Upper lobe of left lung (tissue), 4 donors: ENCODE measurements around the gene SH3TC2.

ENCODE experiments used
- POLR2A ChIP-seq, 4 donors: fragments of 450-650 bp; IDR thresholded peaks; one replicate each; pipeline ENCODE4 v1.5.1; 2016 to 2017; ENCODE audit warnings: antibody characterized with exemption in 4 of 4, mild to moderate bottlenecking in 2 of 4
- TF ChIP-seq, protein P1 (sequence below), 6 experiments: fragments of 450-650 bp in 4 of 6; fragments of 200-600 bp in 2 of 6; sonication (generic) in 2 of 6; IDR thresholded peaks; one replicate each; pipeline ENCODE4 v1.5.1; 2016 to 2019; ENCODE audit warnings: antibody characterized with exemption in 6 of 6

- TF ChIP-seq, protein P1, sequence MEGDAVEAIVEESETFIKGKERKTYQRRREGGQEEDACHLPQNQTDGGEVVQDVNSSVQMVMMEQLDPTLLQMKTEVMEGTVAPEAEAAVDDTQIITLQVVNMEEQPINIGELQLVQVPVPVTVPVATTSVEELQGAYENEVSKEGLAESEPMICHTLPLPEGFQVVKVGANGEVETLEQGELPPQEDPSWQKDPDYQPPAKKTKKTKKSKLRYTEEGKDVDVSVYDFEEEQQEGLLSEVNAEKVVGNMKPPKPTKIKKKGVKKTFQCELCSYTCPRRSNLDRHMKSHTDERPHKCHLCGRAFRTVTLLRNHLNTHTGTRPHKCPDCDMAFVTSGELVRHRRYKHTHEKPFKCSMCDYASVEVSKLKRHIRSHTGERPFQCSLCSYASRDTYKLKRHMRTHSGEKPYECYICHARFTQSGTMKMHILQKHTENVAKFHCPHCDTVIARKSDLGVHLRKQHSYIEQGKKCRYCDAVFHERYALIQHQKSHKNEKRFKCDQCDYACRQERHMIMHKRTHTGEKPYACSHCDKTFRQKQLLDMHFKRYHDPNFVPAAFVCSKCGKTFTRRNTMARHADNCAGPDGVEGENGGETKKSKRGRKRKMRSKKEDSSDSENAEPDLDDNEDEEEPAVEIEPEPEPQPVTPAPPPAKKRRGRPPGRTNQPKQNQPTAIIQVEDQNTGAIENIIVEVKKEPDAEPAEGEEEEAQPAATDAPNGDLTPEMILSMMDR (IDR thresholded peaks at IDR 0.05): no peak
- no peak for TF ChIP-seq POLR2A (IDR thresholded peaks at IDR 0.05)
Measured at GRCh38 chr5:149043641-149044040, 19.2 kb downstream of the SH3TC2 start.
